Measurements from ENCODE around the gene COL4A4.

DNA sequence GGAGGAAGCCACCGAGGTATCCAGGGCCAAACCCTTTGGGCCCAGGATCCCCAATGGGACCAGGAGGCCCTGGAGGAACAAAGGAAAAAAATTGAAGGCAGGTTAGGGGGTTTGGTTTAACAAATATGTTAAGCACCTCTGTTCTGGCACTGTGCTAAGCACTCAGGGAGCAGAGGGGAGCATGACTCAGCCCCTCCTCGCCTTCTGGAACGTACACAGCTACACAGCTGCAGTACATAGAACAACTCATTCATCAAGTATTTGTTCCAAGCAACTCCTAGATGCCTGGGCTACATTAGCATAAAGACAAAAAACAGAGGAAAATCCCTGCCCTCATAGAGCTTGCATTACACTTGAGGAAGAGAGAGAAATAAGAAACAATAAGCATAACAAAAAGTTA is 153.6 kb downstream of the COL4A4 start:
- TF ChIP-seq, protein P1, sequence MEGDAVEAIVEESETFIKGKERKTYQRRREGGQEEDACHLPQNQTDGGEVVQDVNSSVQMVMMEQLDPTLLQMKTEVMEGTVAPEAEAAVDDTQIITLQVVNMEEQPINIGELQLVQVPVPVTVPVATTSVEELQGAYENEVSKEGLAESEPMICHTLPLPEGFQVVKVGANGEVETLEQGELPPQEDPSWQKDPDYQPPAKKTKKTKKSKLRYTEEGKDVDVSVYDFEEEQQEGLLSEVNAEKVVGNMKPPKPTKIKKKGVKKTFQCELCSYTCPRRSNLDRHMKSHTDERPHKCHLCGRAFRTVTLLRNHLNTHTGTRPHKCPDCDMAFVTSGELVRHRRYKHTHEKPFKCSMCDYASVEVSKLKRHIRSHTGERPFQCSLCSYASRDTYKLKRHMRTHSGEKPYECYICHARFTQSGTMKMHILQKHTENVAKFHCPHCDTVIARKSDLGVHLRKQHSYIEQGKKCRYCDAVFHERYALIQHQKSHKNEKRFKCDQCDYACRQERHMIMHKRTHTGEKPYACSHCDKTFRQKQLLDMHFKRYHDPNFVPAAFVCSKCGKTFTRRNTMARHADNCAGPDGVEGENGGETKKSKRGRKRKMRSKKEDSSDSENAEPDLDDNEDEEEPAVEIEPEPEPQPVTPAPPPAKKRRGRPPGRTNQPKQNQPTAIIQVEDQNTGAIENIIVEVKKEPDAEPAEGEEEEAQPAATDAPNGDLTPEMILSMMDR (IDR thresholded peaks at IDR 0.05) = no peak
- TF ChIP-seq ZFX (IDR thresholded peaks at IDR 0.05; ENCODE audit: borderline replicate concordance) = no peak
